ENCODE data around the gene KRTAP10-12.

Gene KRTAP10-12

DNA sequence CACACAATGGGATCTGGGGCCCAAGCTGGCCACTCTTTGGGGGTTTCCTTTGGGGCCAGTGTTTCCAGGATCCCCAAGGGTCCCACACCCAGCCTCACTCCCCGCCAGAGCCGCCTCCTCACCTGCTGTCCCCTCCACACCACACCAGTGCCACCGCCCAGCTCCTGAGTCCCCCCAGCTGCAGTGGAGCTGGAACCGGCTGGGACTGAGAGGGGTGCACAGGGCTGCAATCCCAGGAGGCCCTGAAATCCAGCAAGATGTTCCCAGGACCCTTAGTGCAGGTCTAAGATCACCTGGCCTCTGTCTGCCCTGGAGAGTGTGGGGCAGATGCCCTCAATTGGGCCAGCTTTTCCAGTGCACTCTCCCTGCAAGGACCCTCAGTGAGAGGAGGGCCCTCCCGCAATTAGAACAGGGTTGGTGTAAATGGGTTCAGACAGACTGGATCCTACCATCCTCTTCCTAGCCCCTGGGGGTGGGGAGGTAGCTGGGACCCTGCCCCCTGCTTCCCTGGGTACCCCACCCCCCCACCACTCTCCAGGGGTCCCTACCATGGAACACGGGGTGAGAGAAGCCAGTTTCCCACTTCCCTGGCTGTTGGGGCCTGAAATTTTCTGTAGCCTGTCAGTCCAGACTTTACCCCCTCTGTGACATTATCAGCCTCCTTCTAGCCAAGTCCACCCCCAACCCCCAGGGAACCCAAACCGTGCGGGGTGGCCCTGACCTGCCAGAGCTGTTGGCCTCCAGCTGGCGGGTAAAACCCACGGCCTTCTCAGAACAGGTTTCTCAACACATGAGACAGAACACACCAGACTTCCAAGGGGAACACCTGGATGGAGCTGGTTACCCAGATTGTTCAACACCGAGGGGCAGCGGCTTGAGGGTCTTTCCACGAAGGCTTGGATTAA, 7.0 kb downstream of the KRTAP10-12 start:
- TF ChIP-seq SPI1 (IDR thresholded peaks at IDR 0.05; ENCODE audit: low read depth, low read length) (no peak), TAF1 (IDR thresholded peaks at IDR 0.05; ENCODE audit: low read depth, low read length) (no peak), POU2F2 (IDR thresholded peaks at IDR 0.05; ENCODE audit: low read depth, low read length) (no peak), POLR2A (IDR thresholded peaks at IDR 0.05; ENCODE audit: low read depth, low read length) (no peak), PAX5 (IDR thresholded peaks at IDR 0.05; ENCODE audit: insufficient read depth, low read length, severe bottlenecking) (no peak), POLR2AphosphoS5 (IDR thresholded peaks at IDR 0.05; ENCODE audit: low read depth, low read length) (no peak)
- FAIRE-seq: no peak
- no peak for DNase-seq (ENCODE audit: insufficient read length, low spot score)

DNA sequence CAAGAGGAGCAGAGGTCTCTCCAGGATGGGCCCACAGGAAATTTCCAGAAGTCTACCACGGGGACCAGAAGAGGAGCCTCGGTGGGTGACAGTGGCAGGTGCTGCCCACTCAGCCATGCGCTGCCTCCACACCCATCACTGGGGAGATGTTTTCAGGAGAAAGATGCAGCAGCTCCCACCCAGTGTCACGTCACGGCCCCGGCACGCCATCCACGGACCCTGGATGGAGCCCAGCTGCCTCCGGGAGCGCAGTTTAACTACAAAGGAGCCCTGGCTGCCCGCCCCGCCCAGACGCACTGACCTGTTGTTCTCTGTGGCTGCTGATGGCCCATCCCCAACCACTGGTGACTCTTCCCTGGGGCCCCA, 7.6 kb downstream of the KRTAP10-12 start:
- DNase-seq (ENCODE audit: insufficient read length, low spot score) (no peak), FAIRE-seq (no peak)
- TF ChIP-seq POU2F2 (IDR thresholded peaks at IDR 0.05; ENCODE audit: low read depth, low read length): no peak
- no peak for TF ChIP-seq PAX5 (IDR thresholded peaks at IDR 0.05; ENCODE audit: insufficient read depth, low read length, severe bottlenecking)
- no peak for TF ChIP-seq POLR2A (IDR thresholded peaks at IDR 0.05; ENCODE audit: low read depth, low read length)

DNA sequence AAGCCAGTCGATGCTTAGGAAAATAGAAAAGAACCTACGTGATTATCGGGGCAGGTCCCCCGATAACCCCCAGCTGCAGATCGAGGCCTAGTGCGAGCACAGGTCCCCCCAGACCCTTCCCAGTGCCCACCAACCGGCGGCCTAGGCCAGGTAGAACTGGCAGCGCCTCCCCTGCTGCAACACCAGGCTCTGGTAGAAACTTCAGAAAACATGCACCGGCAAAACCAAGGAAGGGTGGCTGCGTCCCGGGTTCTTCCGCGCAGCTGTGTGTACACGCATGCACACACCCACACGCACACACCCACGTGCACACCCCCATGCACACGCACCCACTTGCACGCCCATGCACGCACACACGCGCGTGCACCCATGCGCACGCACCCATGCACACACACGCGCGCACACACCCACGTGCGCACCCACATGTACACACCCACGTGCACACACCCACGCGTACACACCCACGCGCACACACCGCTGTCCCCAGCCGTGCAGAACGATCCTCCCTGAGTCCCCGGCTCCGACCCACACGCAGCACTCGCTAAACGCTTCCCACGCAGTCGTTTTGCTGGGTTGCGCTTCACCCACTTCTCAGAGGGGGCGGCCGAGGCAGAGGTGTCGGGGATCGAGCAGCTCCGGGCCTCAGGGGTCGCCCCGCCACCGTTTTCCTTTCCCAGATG, 9.2 kb downstream of the KRTAP10-12 start:
- no peak for FAIRE-seq
- DNase-seq (ENCODE audit: insufficient read length, low spot score): no peak
- TF ChIP-seq POLR2AphosphoS5 (IDR thresholded peaks at IDR 0.05; ENCODE audit: low read depth, low read length): no peak

DNA sequence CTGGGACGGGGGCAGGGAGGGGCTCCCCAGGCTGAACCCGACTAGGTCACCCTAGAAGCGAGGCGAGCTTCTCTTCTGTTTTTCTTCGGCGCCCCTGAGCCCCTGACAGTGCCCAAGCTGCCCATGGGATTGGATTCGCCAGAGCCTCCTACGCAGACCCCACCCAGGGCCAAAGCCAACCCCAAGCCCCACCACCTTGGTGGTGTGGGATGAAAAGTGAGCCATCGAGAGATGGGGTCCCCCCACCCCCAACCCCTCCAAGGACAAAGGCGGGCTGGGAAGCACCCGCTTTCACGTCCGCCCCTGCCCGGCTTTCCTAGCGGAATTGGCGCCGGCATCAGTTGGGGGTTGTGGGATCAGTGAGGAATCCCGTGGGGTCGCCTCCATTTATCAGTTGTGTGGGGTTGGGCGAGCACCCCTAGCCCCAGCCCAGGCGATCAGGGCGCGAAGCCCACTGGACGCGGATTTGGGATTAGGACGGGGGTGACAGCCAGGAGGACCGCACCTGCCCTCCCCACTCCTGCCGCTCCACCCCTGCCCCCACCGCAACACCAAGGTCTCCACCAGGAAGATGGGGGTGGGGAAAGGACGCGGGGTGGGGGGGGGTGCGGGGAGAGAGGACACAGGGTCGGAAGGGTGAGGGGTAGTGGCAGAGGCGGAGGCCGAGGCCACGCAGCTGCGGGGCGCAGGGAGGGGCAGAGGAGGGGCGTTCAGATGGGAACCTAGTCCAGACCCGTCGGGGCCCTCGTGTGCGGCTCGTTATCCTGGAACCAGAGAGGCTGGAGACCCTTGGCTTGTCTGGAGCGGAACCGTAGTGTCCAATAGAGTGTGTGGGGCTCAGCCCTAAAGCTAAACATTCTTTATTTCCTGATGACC, 10.0 kb downstream of the KRTAP10-12 start:
- TF ChIP-seq POU2F2 (IDR thresholded peaks at IDR 0.05; ENCODE audit: low read depth, low read length): no peak
- FAIRE-seq (no peak), DNase-seq (ENCODE audit: insufficient read length, low spot score) (no peak)

DNA sequence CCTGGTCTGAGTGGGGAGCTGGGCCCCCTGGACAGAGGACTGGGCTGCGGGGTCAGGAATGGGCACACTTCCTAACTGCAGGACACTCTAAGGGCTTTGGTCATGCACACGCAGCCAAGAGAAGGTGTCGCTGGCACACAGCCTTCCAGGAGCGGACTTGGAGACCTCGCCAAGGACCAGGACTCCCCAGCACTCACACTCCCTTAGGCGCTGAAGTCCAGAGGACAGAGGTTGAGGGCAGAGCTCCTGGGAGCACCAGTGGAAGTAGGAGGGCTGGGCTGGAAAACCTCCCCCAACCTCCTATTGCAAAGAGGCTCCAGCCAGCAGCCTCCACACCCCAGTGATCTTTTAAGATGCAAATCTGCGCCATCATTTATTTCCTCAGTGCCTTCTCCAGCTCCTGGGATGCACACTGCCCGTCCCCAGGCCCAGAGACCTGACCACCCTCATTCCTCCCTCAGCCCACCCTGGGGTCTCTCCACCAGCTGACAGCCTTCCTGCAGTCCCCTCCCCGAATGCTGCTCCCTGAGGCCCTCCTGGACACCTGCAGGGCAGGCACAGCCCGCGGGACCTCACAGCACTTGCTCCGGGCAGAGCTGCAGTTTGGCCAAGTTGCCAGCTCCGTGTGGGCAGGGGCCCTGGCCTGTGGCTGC, 11.4 kb downstream of the KRTAP10-12 start:
- no peak for FAIRE-seq
- TF ChIP-seq TAF1 (IDR thresholded peaks at IDR 0.05; ENCODE audit: low read depth, low read length) (no peak), SPI1 (IDR thresholded peaks at IDR 0.05; ENCODE audit: low read depth, low read length) (no peak), PAX5 (IDR thresholded peaks at IDR 0.05; ENCODE audit: insufficient read depth, low read length, severe bottlenecking) (no peak), POU2F2 (IDR thresholded peaks at IDR 0.05; ENCODE audit: low read depth, low read length) (no peak), POLR2A (IDR thresholded peaks at IDR 0.05; ENCODE audit: low read depth, low read length) (no peak), POLR2AphosphoS5 (IDR thresholded peaks at IDR 0.05; ENCODE audit: low read depth, low read length) (no peak)
- DNase-seq (ENCODE audit: insufficient read length, low spot score): no peak

DNA sequence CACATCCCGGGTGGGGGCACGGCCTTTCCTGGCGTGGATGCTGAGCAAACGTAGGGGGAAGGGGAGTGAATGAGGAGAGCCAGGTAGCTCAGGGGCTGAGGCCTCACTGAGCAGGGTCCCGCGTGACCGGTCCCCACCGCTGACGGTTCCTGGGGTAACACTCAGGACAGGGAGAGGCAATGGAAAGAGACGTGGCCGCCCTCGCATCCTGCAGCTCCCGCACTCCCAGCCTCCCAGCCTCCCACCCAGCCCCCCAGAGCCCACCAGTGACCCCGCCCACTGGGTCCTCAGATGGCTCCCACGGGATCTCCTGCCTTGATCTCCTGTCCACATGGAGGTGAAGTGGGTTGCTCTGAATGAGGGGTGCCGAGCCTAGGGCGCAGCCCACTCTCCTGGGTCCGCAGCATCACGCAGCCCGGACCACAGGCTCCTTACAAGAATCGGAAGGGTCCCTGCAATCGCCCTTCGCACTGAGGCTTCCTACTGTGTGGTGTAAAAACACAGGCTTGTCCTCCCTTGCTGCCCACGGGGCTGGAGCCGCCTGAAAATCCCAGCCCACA, 12.0 kb downstream of the KRTAP10-12 start:
- DNase-seq (ENCODE audit: insufficient read length, low spot score): no peak
- FAIRE-seq: no peak
- TF ChIP-seq SPI1 (IDR thresholded peaks at IDR 0.05; ENCODE audit: low read depth, low read length): no peak
- TF ChIP-seq TAF1 (IDR thresholded peaks at IDR 0.05; ENCODE audit: low read depth, low read length): no peak
- no peak for TF ChIP-seq POLR2AphosphoS5 (IDR thresholded peaks at IDR 0.05; ENCODE audit: low read depth, low read length)
- TF ChIP-seq POU2F2 (IDR thresholded peaks at IDR 0.05; ENCODE audit: low read depth, low read length): no peak
- no peak for TF ChIP-seq POLR2A (IDR thresholded peaks at IDR 0.05; ENCODE audit: low read depth, low read length)
- no peak for TF ChIP-seq PAX5 (IDR thresholded peaks at IDR 0.05; ENCODE audit: insufficient read depth, low read length, severe bottlenecking)

DNA sequence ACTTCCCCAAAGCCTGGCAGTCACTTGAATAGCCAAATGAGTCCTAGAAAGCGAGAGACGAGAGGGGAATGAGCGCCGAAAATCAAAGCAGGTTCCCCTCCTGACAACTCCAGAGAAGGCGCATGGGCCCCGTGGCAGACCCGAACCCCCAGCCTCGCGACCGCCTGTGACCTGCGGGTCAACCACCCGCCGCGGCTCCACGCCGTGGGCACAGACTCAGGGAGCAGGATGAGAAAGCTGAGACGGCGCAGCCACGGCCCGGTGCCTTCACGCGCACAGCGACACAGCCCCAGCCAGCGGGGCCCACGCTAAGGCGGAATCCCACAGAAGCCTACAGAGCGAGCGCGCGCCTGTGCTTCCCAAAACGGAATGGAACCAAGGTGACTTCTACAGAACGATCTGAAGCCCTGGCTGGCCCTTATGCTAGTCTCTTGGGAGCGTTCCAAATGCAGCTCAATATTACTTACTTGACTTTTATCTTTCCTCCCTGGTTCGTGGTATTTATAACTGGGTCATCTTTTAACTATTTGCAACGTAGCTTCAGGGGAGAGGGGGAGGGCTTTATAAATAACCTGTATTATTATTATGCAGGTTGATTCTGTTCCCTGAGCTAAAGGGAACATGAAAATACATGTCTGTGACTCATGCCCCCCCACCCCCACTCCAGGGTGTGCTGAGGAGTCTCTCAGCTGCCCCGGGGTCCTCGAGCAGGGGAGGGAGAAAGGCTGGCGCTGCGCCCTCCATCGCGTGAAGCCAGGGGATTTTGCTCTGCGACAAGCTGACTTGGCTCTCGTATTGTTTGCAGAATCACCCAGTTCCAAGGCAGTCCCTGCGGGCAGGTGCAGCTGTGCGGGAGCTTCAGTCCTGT, 12.7 kb downstream of the KRTAP10-12 start:
- DNase-seq (ENCODE audit: insufficient read length, low spot score) (no peak), FAIRE-seq (no peak)
- TF ChIP-seq TAF1 (IDR thresholded peaks at IDR 0.05; ENCODE audit: low read depth, low read length): no peak
- TF ChIP-seq POU2F2 (IDR thresholded peaks at IDR 0.05; ENCODE audit: low read depth, low read length): no peak
- TF ChIP-seq POLR2A (IDR thresholded peaks at IDR 0.05; ENCODE audit: low read depth, low read length): no peak
- TF ChIP-seq PAX5 (IDR thresholded peaks at IDR 0.05; ENCODE audit: insufficient read depth, low read length, severe bottlenecking): no peak
- no peak for TF ChIP-seq POLR2AphosphoS5 (IDR thresholded peaks at IDR 0.05; ENCODE audit: low read depth, low read length)
- no peak for TF ChIP-seq SPI1 (IDR thresholded peaks at IDR 0.05; ENCODE audit: low read depth, low read length)

DNA sequence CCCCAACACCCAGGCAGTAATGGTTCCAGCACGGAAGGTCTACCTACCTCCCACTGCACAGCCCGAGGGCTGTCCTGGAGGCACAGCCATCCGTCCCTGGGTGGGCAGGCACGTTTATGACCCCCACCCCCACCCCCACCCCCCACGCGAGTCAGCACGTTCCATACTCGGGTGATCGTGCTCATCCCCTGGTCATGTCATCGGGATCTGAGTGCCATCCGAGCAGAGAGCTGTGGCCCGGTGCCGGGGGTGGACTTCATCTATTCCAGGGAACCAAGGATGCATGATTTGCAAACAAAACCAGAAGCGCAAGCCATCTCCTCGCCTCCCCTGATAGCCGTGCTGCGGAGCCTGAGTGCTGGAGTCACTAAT, 13.3 kb downstream of the KRTAP10-12 start:
- TF ChIP-seq SPI1 (IDR thresholded peaks at IDR 0.05; ENCODE audit: low read depth, low read length) (no peak), POLR2A (IDR thresholded peaks at IDR 0.05; ENCODE audit: low read depth, low read length) (no peak)
- FAIRE-seq: no peak
- DNase-seq (ENCODE audit: insufficient read length, low spot score): no peak
